Dermis microvascular lymphatic vessel endothelial cell (primary cell): ENCODE results near the gene DDHD1. TPM values are rescaled to one million over a fixed set of nuclear protein-coding genes. Genes with fewer than 3 reads are reported as not detected.

Experiments used
- DNase-seq, 2 donors: peaks; one replicate each; pipeline versions ENCODE4 v3.0.0 to v3.0.0-alpha.2; 2010; ENCODE audit warnings: low read depth in 2 of 2
- total RNA-seq: library from RNA; depleted of rRNA; stranded (reverse); fragments of >200 nt; gene quantifications from 2 replicates; pipeline ENCODE4 v1.2.1, GENCODE V29; 2014

Gene DDHD1
- total RNA-seq, 1 donor from 2014 or later: 6.4 TPM

- no peak for DNase-seq
Observed at GRCh38 chr14:53034036-53034435, 119.1 kb downstream of the DDHD1 start.

GRCh38 chr14:53032838-53033390 lies 120.2 kb downstream of the DDHD1 start:
- no peak for DNase-seq

- DNase-seq: peak in 1 of 2 donors; percentile 29
Observed at GRCh38 chr14:53032161-53032803, 120.8 kb downstream of the DDHD1 start.

- no peak for DNase-seq
Observed at GRCh38 chr14:53027562-53027961, 125.6 kb downstream of the DDHD1 start.

- no peak for DNase-seq
Observed at GRCh38 chr14:53027041-53027440, 126.1 kb downstream of the DDHD1 start.

GRCh38 chr14:53023325-53023724 lies 129.8 kb downstream of the DDHD1 start:
- no peak for DNase-seq

GRCh38 chr14:53022593-53022992 lies 130.5 kb downstream of the DDHD1 start:
- no peak for DNase-seq

GRCh38 chr14:53020193-53020932 lies 132.8 kb downstream of the DDHD1 start:
- DNase-seq: no peak

- DNase-seq: no peak
Observed at GRCh38 chr14:53019406-53019805, 133.7 kb downstream of the DDHD1 start.

- DNase-seq: no peak
Observed at GRCh38 chr14:53017837-53018236, 135.3 kb downstream of the DDHD1 start.

- DNase-seq: no peak
Observed at GRCh38 chr14:53016919-53017318, 136.2 kb downstream of the DDHD1 start.

- no peak for DNase-seq
Observed at GRCh38 chr14:53016491-53016890, 136.6 kb downstream of the DDHD1 start.

GRCh38 chr14:53011053-53011462 lies 142.1 kb downstream of the DDHD1 start:
- DNase-seq: peak in 1 of 2 donors; percentile 12

- no peak for DNase-seq
Observed at GRCh38 chr14:53010193-53011040, 142.7 kb downstream of the DDHD1 start.

- DNase-seq: no peak
Observed at GRCh38 chr14:53006931-53007562, 146.1 kb downstream of the DDHD1 start.

GRCh38 chr14:53004976-53005375 lies 148.1 kb downstream of the DDHD1 start:
- DNase-seq: no peak

- no peak for DNase-seq
Observed at GRCh38 chr14:53003776-53004175, 149.3 kb downstream of the DDHD1 start.

GRCh38 chr14:53002576-53002975 lies 150.5 kb downstream of the DDHD1 start:
- DNase-seq: no peak

- no peak for DNase-seq
Observed at GRCh38 chr14:53001787-53002378, 151.2 kb downstream of the DDHD1 start.

GRCh38 chr14:52998376-52999015 lies 154.6 kb downstream of the DDHD1 start:
- no peak for DNase-seq

- no peak for DNase-seq
Observed at GRCh38 chr14:52996493-52996892, 156.6 kb downstream of the DDHD1 start.
